ENCODE measurements around the gene CELF2. TPM values are rescaled to one million over a fixed set of nuclear protein-coding genes. Genes with fewer than 3 reads are reported as not detected.

The CELF2 gene
- polyA plus RNA-seq, 1 experiment: 24.7 TPM

GRCh38 chr10:11042357-11042756, 24.7 kb downstream of the CELF2 start:
- H3K9me3 ChIP-seq (ENCODE audit: control insufficient read depth, insufficient read depth, low read length): no peaks in the 10 kb centered on the region
- TF ChIP-seq CTCF (IDR thresholded peaks at IDR 0.05; ENCODE audit: low read depth, low read length): no peak
- CTCF ChIA-PET: interaction anchor here (0.6 kb wide), 1 partner anchor 747 kb away, joined by 3 read pairs; no protein-coding TSS in a partner anchor
- POLR2A ChIA-PET: no interaction called here
- DNase-seq (ENCODE audit: low read depth, low spot score): no peak
- no peaks in the 10 kb centered on the region for H3K27me3 ChIP-seq (ENCODE audit: control insufficient read depth, insufficient read depth, low read length)
- H3K4me3 ChIP-seq (ENCODE audit: low read depth, low read length): no peak overlapping the region
- no peak overlapping the region for H3K27ac ChIP-seq (ENCODE audit: low read depth, low read length)

- no peak for TF ChIP-seq CTCF (IDR thresholded peaks at IDR 0.05; ENCODE audit: low read depth, low read length)
- H3K27me3 ChIP-seq (ENCODE audit: control insufficient read depth, insufficient read depth, low read length): no peaks in the 10 kb centered on the region
- POLR2A ChIA-PET: no interaction called here
- no peak overlapping the region for H3K27ac ChIP-seq (ENCODE audit: low read depth, low read length)
- H3K4me3 ChIP-seq (ENCODE audit: low read depth, low read length): no peak overlapping the region
- H3K9me3 ChIP-seq (ENCODE audit: control insufficient read depth, insufficient read depth, low read length): no peaks in the 10 kb centered on the region
- CTCF ChIA-PET: no interaction called here
- no peak for DNase-seq (ENCODE audit: low read depth, low spot score)
Measured at GRCh38 chr10:11043039-11043438, 25.4 kb downstream of the CELF2 start.

GRCh38 chr10:11043446-11044127, 25.9 kb downstream of the CELF2 start:
- no peak for TF ChIP-seq CTCF (IDR thresholded peaks at IDR 0.05; ENCODE audit: low read depth, low read length)
- H3K27me3 ChIP-seq (ENCODE audit: control insufficient read depth, insufficient read depth, low read length): no peaks in the 10 kb centered on the region
- ChIA-PET CTCF (no interaction called here), POLR2A (no interaction called here)
- no peak overlapping the region for H3K27ac ChIP-seq (ENCODE audit: low read depth, low read length)
- H3K4me3 ChIP-seq (ENCODE audit: low read depth, low read length): no peak overlapping the region
- no peak for DNase-seq (ENCODE audit: low read depth, low spot score)
- H3K9me3 ChIP-seq (ENCODE audit: control insufficient read depth, insufficient read depth, low read length): no peaks in the 10 kb centered on the region

GRCh38 chr10:11045487-11045886, 27.8 kb downstream of the CELF2 start:
- ChIA-PET CTCF (no interaction called here), POLR2A (no interaction called here)
- H3K27me3 ChIP-seq (ENCODE audit: control insufficient read depth, insufficient read depth, low read length): no peaks in the 10 kb centered on the region
- H3K27ac ChIP-seq (ENCODE audit: low read depth, low read length): no peak overlapping the region
- H3K9me3 ChIP-seq (ENCODE audit: control insufficient read depth, insufficient read depth, low read length): no peaks in the 10 kb centered on the region
- no peak for DNase-seq (ENCODE audit: low read depth, low spot score)
- TF ChIP-seq CTCF (IDR thresholded peaks at IDR 0.05; ENCODE audit: low read depth, low read length): no peak
- H3K4me3 ChIP-seq (ENCODE audit: low read depth, low read length): no peak overlapping the region

GRCh38 chr10:11045995-11046775, 28.5 kb downstream of the CELF2 start:
- ChIA-PET CTCF (no interaction called here), POLR2A (no interaction called here)
- DNase-seq (ENCODE audit: low read depth, low spot score): no peak
- TF ChIP-seq CTCF (IDR thresholded peaks at IDR 0.05; ENCODE audit: low read depth, low read length): no peak
- H3K9me3 ChIP-seq (ENCODE audit: control insufficient read depth, insufficient read depth, low read length): no peaks in the 10 kb centered on the region
- no peak overlapping the region for H3K4me3 ChIP-seq (ENCODE audit: low read depth, low read length)
- no peaks in the 10 kb centered on the region for H3K27me3 ChIP-seq (ENCODE audit: control insufficient read depth, insufficient read depth, low read length)
- no peak overlapping the region for H3K27ac ChIP-seq (ENCODE audit: low read depth, low read length)

All from AG04450 (cell line).